ENCODE measurements around the gene KCTD5. TPM values are rescaled to one million over a fixed set of nuclear protein-coding genes. Genes with fewer than 3 reads are reported as not detected.

KCTD5 gene
- total RNA-seq, 6 experiments from 2014 or later = 27.1 to 30.9 (median 28.8) TPM

GRCh38 chr16:2742323-2743006 lies 60.1 kb downstream of the KCTD5 start:
- no peaks in the 10 kb centered on the region for H3K4me1 Mint-ChIP-seq (ENCODE audit: low read depth)
- no peaks in the 10 kb centered on the region for H3K36me3 Mint-ChIP-seq (ENCODE audit: low read depth)
- H3K4me3 Mint-ChIP-seq = no peak overlapping the region
- no peak for DNase-seq
- H3K27ac Mint-ChIP-seq = no peak overlapping the region
- TF ChIP-seq CTCF (IDR thresholded peaks at IDR 0.05) = no peak
- H3K9me3 Mint-ChIP-seq = no peaks in the 10 kb centered on the region
- peaks cover 15% of the 10 kb centered on the region for H3K27me3 Mint-ChIP-seq (ENCODE audit: insufficient read depth)

- H3K9me3 Mint-ChIP-seq = no peaks in the 10 kb centered on the region
- H3K4me3 Mint-ChIP-seq = no peak overlapping the region
- TF ChIP-seq CTCF (IDR thresholded peaks at IDR 0.05) = no peak
- peaks cover 15% of the 10 kb centered on the region for H3K27me3 Mint-ChIP-seq (ENCODE audit: insufficient read depth)
- H3K4me1 Mint-ChIP-seq (ENCODE audit: low read depth) = no peaks in the 10 kb centered on the region
- DNase-seq = no peak
- no peak overlapping the region for H3K27ac Mint-ChIP-seq
- H3K36me3 Mint-ChIP-seq (ENCODE audit: low read depth) = no peaks in the 10 kb centered on the region
Observed at GRCh38 chr16:2743007-2743810, 60.9 kb downstream of the KCTD5 start.

GRCh38 chr16:2744711-2745110 lies 62.4 kb downstream of the KCTD5 start:
- Mint-ChIP-seq H3K27me3 (ENCODE audit: insufficient read depth) (peaks cover 15% of the 10 kb centered on the region), H3K36me3 (ENCODE audit: low read depth) (no peaks in the 10 kb centered on the region)

GRCh38 chr16:2745116-2745890 lies 63.0 kb downstream of the KCTD5 start:
- Mint-ChIP-seq H3K4me3 (no peak overlapping the region), H3K9me3 (no peaks in the 10 kb centered on the region), H3K36me3 (ENCODE audit: low read depth) (0 out of 2 replicates have a peak, but pooled peaks cover 5% of the 10 kb centered on the region), H3K27me3 (ENCODE audit: insufficient read depth) (peaks cover 15% of the 10 kb centered on the region), H3K4me1 (ENCODE audit: low read depth) (no peaks in the 10 kb centered on the region), H3K27ac (no peak overlapping the region)
- no peak for TF ChIP-seq CTCF (IDR thresholded peaks at IDR 0.05)
- DNase-seq = no peak

More at GRCh38 chr16:2744711-2745110, 62.4 kb downstream of the KCTD5 start:
- DNase-seq = no peak
- Mint-ChIP-seq H3K27ac (no peak overlapping the region), H3K4me1 (ENCODE audit: low read depth) (no peaks in the 10 kb centered on the region), H3K9me3 (no peaks in the 10 kb centered on the region), H3K4me3 (no peak overlapping the region)
- TF ChIP-seq CTCF (IDR thresholded peaks at IDR 0.05) = no peak

- Mint-ChIP-seq H3K9me3 (no peaks in the 10 kb centered on the region), H3K36me3 (ENCODE audit: low read depth) (peaks cover 10% of the 10 kb centered on the region; the same call in 1 of the 2 replicates), H3K27me3 (ENCODE audit: insufficient read depth) (peaks cover 9% of the 10 kb centered on the region), H3K4me3 (no peak overlapping the region), H3K27ac (no peak overlapping the region), H3K4me1 (ENCODE audit: low read depth) (peaks cover under 1% of the 10 kb centered on the region; the same call in 1 of the 2 replicates)
- TF ChIP-seq CTCF (IDR thresholded peaks at IDR 0.05) = no peak
- DNase-seq = no peak
Observed at GRCh38 chr16:2745961-2746360, 63.6 kb downstream of the KCTD5 start.
